ENCODE data around the gene CDC73.
"Not testable (repeated sequence)": the region's sequence is repeated elsewhere in the genome, so short reads cannot be mapped to it uniquely, and the experiment has no call there.

CDC73 gene

DNA sequence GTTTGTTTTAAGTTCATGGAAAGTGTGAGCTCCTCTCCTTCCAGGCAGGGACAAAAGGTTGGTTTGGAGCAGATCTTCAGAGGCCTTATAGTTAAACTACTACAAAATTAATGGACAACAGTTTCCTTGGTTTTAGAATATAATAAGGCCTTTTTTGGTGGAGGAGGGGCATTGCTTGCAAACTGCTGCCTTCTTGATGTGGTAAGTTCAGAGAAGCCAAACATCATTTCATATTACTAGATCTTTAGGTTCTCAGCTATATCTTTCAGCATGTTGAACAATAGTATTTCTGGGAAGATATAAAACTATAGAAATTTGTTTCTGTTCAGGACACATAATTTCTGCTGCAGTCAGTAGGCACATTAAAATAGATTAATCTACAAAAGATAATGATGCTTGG lies 162.4 kb downstream of the CDC73 start:
- no peak overlapping the region for H3K4me2 ChIP-seq (ENCODE audit: low read length)
- no peak for TF ChIP-seq EZH2phosphoT487 (IDR thresholded peaks at IDR 0.05; ENCODE audit: low read depth)
- TF ChIP-seq, protein P1, sequence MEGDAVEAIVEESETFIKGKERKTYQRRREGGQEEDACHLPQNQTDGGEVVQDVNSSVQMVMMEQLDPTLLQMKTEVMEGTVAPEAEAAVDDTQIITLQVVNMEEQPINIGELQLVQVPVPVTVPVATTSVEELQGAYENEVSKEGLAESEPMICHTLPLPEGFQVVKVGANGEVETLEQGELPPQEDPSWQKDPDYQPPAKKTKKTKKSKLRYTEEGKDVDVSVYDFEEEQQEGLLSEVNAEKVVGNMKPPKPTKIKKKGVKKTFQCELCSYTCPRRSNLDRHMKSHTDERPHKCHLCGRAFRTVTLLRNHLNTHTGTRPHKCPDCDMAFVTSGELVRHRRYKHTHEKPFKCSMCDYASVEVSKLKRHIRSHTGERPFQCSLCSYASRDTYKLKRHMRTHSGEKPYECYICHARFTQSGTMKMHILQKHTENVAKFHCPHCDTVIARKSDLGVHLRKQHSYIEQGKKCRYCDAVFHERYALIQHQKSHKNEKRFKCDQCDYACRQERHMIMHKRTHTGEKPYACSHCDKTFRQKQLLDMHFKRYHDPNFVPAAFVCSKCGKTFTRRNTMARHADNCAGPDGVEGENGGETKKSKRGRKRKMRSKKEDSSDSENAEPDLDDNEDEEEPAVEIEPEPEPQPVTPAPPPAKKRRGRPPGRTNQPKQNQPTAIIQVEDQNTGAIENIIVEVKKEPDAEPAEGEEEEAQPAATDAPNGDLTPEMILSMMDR (IDR thresholded peaks at IDR 0.05; ENCODE audit: low read depth, low read length): no peak
- H4K20me1 ChIP-seq (ENCODE audit: insufficient read depth, low read length): no peaks in the 10 kb centered on the region
- H3K36me3 ChIP-seq (replicated peaks; ENCODE audit: low read depth, low read length): no peaks in the 10 kb centered on the region
- no peak overlapping the region for H3K9ac ChIP-seq (ENCODE audit: low read length)
- H3K4me3 ChIP-seq (ENCODE audit: low read length): no peak overlapping the region
- no peak overlapping the region for H2AFZ ChIP-seq (ENCODE audit: low read depth, low read length)
- H3K27me3 ChIP-seq (ENCODE audit: low read depth, low read length): no peaks in the 10 kb centered on the region
- H3K27ac ChIP-seq (ENCODE audit: low read length): no peak overlapping the region
- H3K79me2 ChIP-seq (ENCODE audit: low read length): no peaks in the 10 kb centered on the region
- H3K9me3 ChIP-seq (ENCODE audit: insufficient read depth, low read length): no peaks in the 10 kb centered on the region
- H3K4me1 ChIP-seq (ENCODE audit: low read length): no peaks in the 10 kb centered on the region

DNA sequence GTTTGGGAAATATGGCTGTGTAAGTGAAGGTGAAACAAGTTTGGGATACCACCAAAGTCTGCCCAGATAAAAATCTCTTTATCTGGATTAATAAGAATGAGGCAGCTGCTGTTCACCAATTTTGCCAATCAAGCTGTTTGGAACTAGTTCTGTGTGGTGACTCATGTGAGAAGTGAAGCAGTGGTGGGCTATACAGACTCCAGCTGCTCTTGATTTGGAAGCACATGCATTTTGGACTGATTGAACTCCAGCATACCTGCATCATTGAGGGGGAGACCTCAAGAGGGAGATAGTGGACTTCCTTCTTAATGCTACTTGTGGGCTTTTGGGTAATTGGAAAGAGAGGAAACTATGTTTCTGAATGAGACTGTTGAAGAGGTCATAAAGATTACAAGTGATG lies 163.8 kb downstream of the CDC73 start:
- Histone ChIP-seq H3K9me3 (ENCODE audit: insufficient read depth, low read length) (no peaks in the 10 kb centered on the region), H3K27me3 (ENCODE audit: low read depth, low read length) (no peaks in the 10 kb centered on the region), H3K36me3 (replicated peaks; ENCODE audit: low read depth, low read length) (no peaks in the 10 kb centered on the region), H2AFZ (ENCODE audit: low read depth, low read length) (no peak overlapping the region), H4K20me1 (ENCODE audit: insufficient read depth, low read length) (no peaks in the 10 kb centered on the region), H3K79me2 (ENCODE audit: low read length) (no peaks in the 10 kb centered on the region), H3K4me3 (ENCODE audit: low read length) (no peak overlapping the region), H3K9ac (ENCODE audit: low read length) (no peak overlapping the region), H3K27ac (ENCODE audit: low read length) (no peak overlapping the region), H3K4me2 (ENCODE audit: low read length) (no peak overlapping the region), H3K4me1 (ENCODE audit: low read length) (no peaks in the 10 kb centered on the region)
- TF ChIP-seq EZH2phosphoT487 (IDR thresholded peaks at IDR 0.05; ENCODE audit: low read depth): no peak
- TF ChIP-seq, protein P1 (IDR thresholded peaks at IDR 0.05; ENCODE audit: low read depth, low read length): no peak

DNA sequence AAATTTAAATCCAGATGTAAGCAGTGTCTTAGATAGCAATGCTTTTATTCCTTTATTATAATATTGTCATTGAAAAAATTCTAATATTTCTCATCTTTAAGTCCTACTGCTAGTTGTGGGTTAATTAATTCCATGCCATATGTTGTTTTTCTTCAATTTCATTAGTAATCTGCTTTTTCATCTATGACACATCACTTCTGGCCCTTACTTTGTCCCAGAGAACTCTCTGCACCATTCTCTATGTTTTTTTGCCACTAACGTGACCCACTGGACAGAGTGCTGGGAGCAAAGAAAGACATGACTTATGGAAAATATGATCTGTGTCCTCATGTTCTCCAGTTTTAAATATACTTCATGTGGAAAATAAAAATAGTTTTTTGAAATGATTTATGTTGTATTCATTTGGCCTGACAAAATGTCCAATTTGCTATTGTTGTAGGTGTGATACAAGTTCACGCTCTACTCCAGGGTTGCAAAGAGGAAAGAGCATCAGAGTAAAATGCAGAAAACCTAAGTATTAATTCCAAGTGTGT lies 166.8 kb downstream of the CDC73 start:
- H3K36me3 ChIP-seq (replicated peaks; ENCODE audit: low read depth, low read length); H3K4me1 ChIP-seq (ENCODE audit: low read length); H3K27me3 ChIP-seq (ENCODE audit: low read depth, low read length); H2AFZ ChIP-seq (ENCODE audit: low read depth, low read length); H3K9ac ChIP-seq (ENCODE audit: low read length); H3K79me2 ChIP-seq (ENCODE audit: low read length); H4K20me1 ChIP-seq (ENCODE audit: insufficient read depth, low read length); H3K4me2 ChIP-seq (ENCODE audit: low read length); H3K27ac ChIP-seq (ENCODE audit: low read length); H3K4me3 ChIP-seq (ENCODE audit: low read length); H3K9me3 ChIP-seq (ENCODE audit: insufficient read depth, low read length): not testable (repeated sequence)

DNA sequence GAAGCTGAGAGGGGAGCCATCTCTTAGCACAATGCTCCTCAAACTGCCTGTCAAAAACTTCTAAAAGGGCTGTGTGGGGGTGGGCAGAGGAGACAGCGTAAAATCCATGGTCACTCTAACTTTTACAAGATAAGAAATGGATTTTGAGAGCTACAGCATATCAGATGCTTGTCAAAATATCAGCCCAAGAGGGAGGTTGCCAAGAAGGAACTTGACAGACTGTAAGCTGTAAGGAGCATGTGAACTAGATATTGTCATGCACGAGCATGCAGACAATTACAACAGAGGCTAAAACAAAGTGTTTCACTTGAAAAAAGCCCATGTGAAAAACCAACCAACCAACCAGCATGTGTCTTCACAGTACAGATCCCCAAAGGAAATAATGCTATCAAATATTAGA lies 171.9 kb downstream of the CDC73 start:
- Histone ChIP-seq H3K9ac (ENCODE audit: low read length) (no peak overlapping the region), H3K4me1 (ENCODE audit: low read length) (peaks cover 11% of the 10 kb centered on the region), H3K79me2 (ENCODE audit: low read length) (no peaks in the 10 kb centered on the region), H3K27me3 (ENCODE audit: low read depth, low read length) (no peaks in the 10 kb centered on the region), H3K27ac (ENCODE audit: low read length) (no peak overlapping the region), H3K4me3 (ENCODE audit: low read length) (no peak overlapping the region), H3K4me2 (ENCODE audit: low read length) (no peak overlapping the region), H4K20me1 (ENCODE audit: insufficient read depth, low read length) (no peaks in the 10 kb centered on the region), H2AFZ (ENCODE audit: low read depth, low read length) (no peak overlapping the region), H3K9me3 (ENCODE audit: insufficient read depth, low read length) (peaks cover 9% of the 10 kb centered on the region; the same call in 1 of the 2 replicates), H3K36me3 (replicated peaks; ENCODE audit: low read depth, low read length) (peaks cover 4% of the 10 kb centered on the region)
- TF ChIP-seq EZH2phosphoT487 (IDR thresholded peaks at IDR 0.05; ENCODE audit: low read depth): no peak
- TF ChIP-seq, protein P1 (IDR thresholded peaks at IDR 0.05; ENCODE audit: low read depth, low read length): no peak

DNA sequence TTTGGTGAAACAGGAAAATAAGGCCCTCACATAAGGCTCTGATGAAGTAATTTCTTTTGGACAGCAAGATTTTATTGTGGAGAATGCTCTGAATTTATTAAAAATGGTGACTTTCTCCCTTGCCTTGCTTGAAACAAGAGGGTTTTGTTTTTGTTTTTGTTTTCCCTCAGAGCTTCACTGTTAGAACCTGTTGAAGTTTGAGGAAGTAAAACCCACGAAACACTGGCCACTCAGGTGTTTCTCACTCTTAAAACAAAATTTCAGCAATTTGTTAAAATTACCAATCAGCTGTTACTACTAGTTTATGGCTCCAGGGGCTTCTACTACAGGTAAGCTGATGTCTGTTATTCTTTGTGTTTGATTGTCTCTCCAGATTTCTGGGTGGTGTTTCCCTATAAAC lies 177.2 kb downstream of the CDC73 start:
- H2AFZ ChIP-seq (ENCODE audit: low read depth, low read length): no peak overlapping the region
- H3K79me2 ChIP-seq (ENCODE audit: low read length): no peaks in the 10 kb centered on the region
- no peak overlapping the region for H3K4me2 ChIP-seq (ENCODE audit: low read length)
- H3K27me3 ChIP-seq (ENCODE audit: low read depth, low read length): no peaks in the 10 kb centered on the region
- peaks cover 9% of the 10 kb centered on the region; the same call in 1 of the 2 replicates for H3K9me3 ChIP-seq (ENCODE audit: insufficient read depth, low read length)
- TF ChIP-seq EZH2phosphoT487 (IDR thresholded peaks at IDR 0.05; ENCODE audit: low read depth): no peak
- TF ChIP-seq, protein P1 (IDR thresholded peaks at IDR 0.05; ENCODE audit: low read depth, low read length): no peak
- H3K4me1 ChIP-seq (ENCODE audit: low read length): peaks cover 18% of the 10 kb centered on the region
- no peak overlapping the region for H3K27ac ChIP-seq (ENCODE audit: low read length)
- H3K4me3 ChIP-seq (ENCODE audit: low read length): no peak overlapping the region
- no peaks in the 10 kb centered on the region for H4K20me1 ChIP-seq (ENCODE audit: insufficient read depth, low read length)
- H3K36me3 ChIP-seq (replicated peaks; ENCODE audit: low read depth, low read length): peaks cover 4% of the 10 kb centered on the region
- H3K9ac ChIP-seq (ENCODE audit: low read length): no peak overlapping the region

All from OCI-LY3 (cell line).